Stimulated activated CD4-positive, alpha-beta T cell treated with anti-CD3 and anti-CD28 coated beads, Interleukin-15, amount 100 ng/mL, for 1 hour (primary cell): ENCODE measurements around the gene PRDX5.

Experiments used
- DNase-seq, 2 donors: peaks; one replicate each; pipeline ENCODE4 v3.0.0-alpha.2; 2020; ENCODE audit warnings: low read depth in 1 of 2, low spot score in 1 of 2

PRDX5 gene

DNA sequence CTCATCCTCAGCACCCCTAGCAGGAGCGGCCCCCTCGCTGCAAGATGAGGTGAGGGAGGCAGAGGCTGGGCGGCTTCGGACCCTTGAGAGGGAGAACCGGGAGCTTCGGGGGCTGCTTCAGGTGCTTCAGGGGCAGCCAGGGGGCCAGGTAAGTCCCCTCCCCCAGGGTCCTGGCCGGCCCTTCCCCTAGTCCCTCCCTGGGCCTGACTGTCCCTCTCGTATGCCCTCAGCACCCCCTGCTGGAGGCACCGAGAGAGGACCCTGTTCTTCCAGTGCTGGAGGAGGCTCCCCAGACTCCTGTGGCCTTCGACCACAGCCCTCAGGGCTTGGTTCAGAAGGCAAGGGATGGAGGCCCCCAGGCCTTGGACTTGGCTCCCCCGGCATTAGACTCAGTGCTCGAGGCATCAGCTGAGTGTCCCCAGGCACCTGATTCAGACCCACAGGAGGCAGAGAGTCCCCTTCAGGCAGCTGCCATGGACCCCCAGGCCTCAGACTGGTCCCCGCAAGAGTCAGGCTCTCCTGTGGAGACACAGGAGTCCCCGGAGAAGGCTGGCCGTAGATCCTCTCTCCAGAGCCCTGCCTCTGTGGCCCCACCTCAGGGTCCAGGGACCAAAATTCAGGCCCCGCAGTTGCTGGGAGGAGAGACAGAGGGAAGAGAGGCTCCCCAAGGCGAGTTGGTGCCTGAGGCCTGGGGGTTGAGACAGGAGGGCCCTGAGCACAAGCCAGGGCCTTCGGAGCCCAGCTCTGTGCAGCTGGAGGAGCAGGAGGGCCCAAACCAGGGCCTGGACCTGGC lies 26.0 kb downstream of the PRDX5 start:
- DNase-seq, result no peak

- DNase-seq, result no peak
These were observed 26.9 kb downstream of the PRDX5 start for GRCh38 chr11:64344787-64345186.

DNA sequence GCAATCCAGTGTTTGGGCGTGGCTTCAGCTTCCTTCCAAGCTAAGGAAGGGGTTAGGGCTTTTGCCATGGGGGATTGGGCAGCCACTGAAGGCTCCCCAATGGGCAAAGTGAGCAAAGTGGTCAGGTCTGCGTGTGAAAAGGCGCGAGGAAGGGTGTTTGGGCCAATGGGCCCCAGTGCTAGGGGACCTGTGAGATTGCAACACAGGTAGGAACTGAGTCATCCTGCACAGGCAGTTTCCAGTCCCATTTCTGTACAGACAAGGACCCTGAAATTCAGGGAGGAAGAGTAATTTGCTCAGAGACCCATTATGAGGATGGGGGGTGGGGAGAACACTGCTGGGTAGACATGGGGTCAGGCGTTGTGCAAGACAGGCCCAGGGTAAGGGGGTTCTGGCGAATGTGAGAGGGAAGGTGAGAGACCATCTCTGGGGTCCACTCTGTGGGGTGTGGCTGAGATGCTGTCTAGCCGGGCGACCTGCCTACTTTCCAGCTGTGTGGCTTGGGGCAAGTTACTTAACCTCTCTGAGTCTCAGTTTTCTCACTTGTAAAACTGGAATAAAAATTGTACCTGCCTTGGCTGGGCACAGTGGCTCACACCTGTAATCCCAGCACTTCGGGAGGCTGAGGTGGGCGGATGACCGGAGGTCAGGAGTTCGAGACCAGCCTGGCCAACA lies 29.4 kb downstream of the PRDX5 start:
- no peak for DNase-seq

- no peak for DNase-seq
These were observed 30.6 kb downstream of the PRDX5 start for GRCh38 chr11:64348383-64349024.

DNA sequence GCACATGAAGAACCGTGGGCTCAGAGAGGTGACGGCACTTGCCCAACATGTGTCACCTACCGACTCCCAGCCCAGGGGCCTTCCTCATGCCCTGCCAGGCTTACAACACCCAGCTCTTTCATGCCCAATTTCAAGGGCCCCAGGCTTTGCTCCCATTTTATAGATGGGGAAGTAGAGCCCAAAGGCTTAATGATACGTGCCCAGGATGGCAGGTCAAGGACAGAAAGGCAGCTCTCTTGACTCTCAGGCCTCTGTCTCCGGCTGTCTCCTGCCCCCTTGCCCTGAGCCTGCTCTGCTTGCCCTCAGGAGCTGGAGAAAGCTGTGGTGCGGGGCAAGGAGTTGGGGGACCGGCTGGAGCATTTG lies 31.1 kb downstream of the PRDX5 start:
- DNase-seq, result no peak

GRCh38 chr11:64349404-64349803 lies 31.5 kb downstream of the PRDX5 start:
- DNase-seq, result no peak

GRCh38 chr11:64351136-64351631 lies 33.3 kb downstream of the PRDX5 start:
- no peak for DNase-seq

- no peak for DNase-seq
These were observed 34.4 kb downstream of the PRDX5 start for GRCh38 chr11:64352099-64352994.

- DNase-seq, result no peak
These were observed 35.2 kb downstream of the PRDX5 start for GRCh38 chr11:64352995-64353714.

GRCh38 chr11:64353715-64354506 lies 36.0 kb downstream of the PRDX5 start:
- no peak for DNase-seq

GRCh38 chr11:64355078-64355940 lies 37.4 kb downstream of the PRDX5 start:
- DNase-seq, result no peak

- DNase-seq, result no peak
These were observed 38.8 kb downstream of the PRDX5 start for GRCh38 chr11:64356498-64357411.

DNA sequence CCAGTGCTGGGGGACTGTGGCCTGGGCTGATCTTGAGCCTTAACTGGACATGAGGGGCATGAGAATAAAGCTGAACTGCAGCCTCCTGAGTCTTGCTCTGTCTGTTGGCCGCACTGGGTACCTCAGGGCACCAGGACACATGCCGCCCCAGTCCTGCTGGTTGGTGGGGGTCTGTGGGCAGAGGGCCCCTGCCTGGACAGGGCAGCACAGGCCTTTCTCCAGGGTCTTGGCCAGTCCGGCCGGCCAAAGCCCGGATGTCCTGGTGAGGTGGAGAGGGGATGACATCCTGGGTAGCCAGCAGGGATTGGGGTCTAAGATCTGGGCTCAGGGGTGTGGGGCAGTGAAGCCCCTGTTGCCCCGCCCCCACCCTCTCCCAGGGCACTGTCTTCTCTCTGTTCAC lies 39.5 kb downstream of the PRDX5 start:
- no peak for DNase-seq

GRCh38 chr11:64357904-64358535 lies 40.1 kb downstream of the PRDX5 start:
- no peak for DNase-seq

DNA sequence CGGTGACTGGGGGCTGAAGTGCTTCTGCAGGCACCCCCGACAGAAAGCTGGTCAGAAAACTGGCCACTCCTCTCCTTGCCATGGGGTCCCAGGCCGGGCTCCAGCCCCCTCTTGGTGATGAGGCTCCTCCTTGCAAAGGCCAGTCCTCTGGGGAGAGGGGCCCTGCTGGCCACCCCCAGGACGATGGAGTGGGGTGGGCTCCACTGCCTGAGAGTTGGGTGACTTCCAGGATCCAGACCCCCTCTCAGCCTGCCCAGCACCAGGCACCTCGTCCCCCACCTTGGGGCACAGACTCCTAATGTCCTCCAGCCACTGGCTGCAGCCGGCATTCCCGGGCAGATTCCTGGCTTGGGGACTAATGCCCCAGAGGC lies 40.6 kb downstream of the PRDX5 start:
- no peak for DNase-seq

GRCh38 chr11:64358907-64359711 lies 41.2 kb downstream of the PRDX5 start, which contains the start of gene RPS6KA4:
TSS of gene RPS6KA4 (plus strand) at chr11:64359162. CDS start at chr11:64359236, 74 bp downstream.
- peak in 1 of 2 donors; percentile 52 for DNase-seq
